Hematopoietic multipotent progenitor cell treated with erythropoietin and hydrocortisone succinate and interleukin-3 and kit ligand, for 8 days (in vitro differentiated cells): ENCODE measurements around the gene CGB7.
"Not testable (repeated sequence)": the region's sequence is repeated elsewhere in the genome, so short reads cannot be mapped to it uniquely, and the experiment has no call there.

Source experiments
- DNase-seq: peaks from one replicate; pipeline ENCODE4 v3.0.0-alpha.2; 2015

CGB7 gene

DNA sequence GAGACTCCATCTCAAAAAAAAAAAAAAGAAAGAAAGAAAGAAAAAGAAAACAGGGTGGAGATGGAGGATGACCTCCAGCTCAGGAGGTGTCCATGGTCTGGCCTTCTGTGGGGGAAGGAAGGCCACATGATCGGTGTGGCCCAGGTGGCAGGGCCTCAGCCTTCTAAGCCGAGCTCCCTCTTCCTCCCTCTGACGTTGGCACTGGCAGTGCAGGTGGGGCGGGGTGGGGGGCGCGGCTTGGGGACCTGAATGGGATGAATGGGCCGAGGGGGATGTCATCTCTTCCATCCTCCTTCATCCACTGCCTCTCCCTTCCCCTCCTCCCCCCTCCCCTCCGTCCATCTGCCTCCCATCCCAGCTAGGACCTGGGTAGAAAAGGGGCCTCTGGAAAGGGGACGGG, 17.8 kb downstream of the CGB7 start:
- not testable (repeated sequence) for DNase-seq

DNA sequence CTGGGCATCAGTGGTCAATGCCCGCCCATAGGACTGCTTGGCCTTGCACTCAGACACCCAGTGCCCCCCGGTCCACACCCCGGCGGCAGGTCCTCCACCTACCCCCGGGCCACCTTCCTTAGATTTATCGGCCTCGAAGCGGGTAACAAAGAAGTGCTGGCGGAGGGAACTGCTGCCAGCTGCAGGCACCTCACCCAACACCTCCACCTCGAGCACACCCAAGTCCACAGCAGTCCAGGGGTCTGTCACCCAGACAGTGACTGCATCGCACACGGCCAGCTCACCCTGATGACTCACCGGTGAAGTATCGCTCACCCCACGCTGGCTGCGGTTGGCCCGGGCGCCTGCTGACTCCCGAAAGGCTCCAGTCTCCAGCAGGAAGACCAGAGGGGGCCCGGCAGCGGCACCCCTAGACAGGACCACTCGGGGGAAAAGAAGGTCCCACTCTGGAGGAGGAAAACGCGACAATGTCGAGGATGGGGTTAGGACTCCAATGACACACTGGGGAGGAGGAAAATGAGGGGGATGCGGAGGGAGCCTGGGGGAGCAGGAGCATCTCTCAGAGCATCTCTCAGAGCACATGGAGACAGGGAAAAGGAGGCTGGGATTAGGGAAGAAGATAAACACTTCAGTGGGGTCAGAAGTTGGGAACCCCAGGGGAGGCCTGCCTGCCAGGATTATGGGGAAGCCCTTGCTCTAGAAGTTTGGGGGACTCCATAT, 18.8 kb downstream of the CGB7 start:
- not testable (repeated sequence) for DNase-seq

DNA sequence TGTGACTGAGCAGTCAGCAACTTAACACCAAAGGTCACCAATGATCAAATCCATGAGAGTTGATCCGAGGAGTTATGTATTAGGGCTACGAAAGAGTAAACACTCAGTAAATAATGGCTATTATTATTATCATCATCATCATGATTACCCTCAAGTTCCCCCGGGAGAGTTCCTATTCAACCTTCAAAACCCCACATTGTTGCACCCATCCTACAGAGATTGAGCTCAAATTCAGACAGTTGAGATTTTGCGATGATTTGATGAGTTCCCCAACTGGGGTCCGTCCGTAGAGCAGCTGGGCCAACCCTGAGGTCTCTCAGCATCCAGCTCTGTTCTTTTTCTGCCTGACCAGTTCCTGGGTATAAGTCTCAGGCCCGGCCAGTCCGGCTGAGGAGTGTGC, 19.4 kb downstream of the CGB7 start:
- not testable (repeated sequence) for DNase-seq

DNA sequence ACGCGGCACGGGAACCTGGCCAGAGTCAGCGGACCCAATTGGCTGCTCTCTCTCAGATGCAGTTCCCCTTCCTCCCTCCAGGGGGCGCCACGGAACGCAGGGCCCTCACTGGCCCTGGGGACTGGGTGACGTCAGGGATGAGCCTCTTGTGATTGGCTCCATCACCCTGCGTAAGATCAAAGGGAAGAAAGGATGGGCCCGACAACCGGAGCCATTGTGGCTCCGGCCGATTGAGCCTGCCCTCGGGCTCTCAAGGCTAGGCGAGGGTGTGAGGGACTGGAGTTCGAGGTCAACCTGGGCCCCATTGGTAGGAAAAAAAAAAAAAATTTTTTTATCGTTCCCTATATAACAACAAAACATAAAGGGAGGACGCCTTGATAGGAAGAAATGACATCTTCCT, 20.7 kb downstream of the CGB7 start, which contains the start of gene CGB1:
TSS of gene CGB1 (minus strand) at position 81 of the 400 bp plus-strand sequence. CDS start 184 bp downstream, outside the sequence.
- peak; percentile 58 for DNase-seq

DNA sequence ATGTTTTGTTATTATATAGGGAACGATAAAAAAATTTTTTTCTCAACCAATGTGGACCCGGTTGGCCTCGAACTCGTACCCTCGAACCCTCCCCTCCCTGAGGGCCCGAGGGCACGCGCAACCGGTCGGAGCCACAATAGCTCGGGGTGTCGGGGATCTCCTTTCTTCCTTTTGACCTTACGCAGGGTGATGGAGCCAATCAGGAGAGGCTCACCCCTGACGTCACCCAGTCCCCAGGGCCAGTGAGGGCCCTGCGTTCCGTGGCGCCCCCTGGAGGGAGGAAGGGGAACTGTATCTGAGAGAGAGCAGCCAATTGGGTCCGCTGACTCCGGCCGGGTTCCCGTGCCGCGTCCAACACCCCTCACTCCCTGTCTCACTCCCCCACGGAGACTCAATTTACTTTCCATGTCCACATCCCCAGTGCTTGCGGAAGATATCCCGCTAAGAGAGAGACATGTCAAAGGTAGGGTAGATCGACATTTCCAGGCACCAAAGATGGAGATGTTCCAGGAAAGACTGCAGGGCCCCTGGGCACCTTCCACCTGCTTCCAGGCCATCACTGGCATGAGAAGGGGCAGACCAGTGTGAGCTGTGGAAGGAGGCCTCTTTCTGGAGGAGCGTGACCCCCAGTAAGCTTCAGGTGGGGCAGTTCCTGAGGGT, 25.8 kb downstream of the CGB7 start, which contains the start of gene CGB2:
TSS of gene CGB2 (plus strand) at position 249 of the 660 bp plus-strand sequence. CDS start at position 455, 206 bp downstream.
- DNase-seq: peak; percentile 75

DNA sequence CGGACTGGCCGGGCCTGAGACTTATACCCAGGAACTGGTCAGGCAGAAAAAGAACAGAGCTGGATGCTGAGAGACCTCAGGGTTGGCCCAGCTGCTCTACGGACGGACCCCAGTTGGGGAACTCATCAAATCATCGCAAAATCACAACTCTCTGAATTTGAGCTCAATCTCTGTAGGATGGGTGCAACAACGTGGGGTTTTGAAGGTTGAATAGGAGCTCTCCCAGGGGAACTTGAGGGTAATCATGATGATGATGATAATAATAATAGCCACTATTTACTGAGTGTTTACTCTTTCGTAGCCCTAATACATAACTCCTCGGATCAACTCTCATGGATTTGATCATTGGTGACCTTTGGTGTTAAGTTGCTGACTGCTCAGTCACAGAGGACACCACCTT, 27.2 kb downstream of the CGB7 start:
- DNase-seq: not testable (repeated sequence)

DNA sequence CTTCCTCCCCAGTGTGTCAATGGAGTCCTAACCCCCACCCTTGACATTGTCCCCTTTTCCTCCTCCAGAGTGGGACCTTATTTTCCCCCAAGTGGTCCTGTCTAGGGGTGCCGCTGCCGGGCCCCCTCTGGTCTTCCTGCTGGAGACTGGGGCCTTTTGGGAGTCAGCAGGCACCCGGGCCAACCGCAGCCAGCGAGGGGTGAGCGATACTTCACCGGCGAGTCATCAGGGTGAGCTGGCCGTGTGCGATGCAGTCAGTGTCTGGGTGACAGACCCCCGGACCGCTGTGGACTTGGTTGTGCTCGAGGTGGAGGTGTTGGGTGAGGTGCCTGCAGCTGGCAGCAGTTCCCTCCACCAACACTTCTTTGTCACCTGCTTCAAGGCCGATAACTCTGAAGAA, 27.8 kb downstream of the CGB7 start:
- DNase-seq: not testable (repeated sequence)

DNA sequence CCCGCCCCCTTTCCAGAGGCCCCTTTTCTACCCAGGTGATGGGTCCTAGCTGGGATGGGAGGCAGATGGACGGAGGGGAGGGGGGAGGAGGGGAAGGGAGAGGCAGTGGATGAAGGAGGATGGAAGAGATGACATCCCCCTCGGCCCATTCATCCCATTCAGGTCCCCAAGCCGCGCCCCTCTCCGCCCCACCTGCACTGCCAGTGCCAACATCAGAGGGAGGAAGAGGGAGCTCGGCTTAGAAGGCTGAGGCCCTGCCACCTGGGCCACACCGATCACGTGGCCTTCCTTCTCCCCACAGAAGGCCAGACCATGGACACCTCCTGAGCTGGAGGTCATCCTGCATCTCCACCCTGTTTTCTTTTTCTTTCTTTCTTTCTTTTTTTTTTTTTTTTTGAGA, 28.9 kb downstream of the CGB7 start:
- DNase-seq: not testable (repeated sequence)

DNA sequence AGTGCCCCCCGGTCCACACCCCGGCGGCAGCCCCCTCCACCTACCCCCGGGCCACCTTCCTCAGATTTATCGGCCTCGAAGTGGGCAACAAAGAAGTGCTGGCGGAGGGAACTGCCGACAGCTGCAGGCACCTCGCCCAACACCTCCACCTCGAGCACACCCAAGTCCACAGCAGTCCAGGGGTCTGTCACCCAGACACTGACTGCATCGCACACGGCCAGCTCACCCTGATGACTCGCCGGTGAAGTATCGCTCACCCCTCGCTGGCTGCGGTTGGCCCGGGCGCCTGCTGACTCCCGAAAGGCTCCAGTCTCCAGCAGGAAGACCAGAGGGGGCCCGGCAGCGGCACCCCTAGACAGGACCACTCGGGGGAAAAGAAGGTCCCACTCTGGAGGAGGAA, 31.9 kb downstream of the CGB7 start:
- not testable (repeated sequence) for DNase-seq

DNA sequence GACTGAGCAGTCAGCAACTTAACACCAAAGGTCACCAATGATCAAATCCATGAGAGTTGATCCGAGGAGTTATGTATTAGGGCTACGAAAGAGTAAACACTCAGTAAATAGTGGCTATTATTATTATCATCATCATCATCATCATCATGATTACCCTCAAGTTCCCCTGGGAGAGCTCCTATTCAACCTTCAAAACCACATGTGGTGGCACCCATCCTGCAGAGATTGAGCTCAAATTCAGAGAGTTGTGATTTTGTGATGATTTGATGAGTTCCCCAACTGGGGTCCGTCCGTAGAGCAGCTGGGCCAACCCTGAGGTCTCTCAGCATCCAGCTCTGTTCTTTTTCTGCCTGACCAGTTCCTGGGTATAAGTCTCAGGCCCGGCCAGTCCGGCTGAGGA, 32.5 kb downstream of the CGB7 start:
- DNase-seq: not testable (repeated sequence)

DNA sequence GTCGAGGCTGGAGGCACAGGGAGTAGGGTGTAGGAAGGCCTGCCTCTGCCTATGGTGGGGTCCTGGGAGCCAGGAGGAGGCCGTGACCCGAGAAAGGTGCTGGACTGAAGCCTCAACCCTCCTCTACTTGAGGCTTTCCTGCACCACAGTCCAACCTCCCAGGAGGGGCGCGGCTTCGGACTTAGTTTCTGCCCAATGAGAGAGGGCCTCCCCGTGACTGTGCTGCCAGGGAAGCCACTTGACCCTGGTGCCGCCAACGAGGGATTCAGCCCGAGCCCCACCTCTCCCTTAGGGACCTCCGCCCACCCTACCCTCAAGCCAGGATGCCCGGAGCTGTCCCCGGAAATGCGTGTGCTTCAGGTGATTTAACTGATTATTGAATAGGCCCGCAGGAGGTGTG, 33.3 kb downstream of the CGB7 start, which contains the start of gene CGB3:
TSS of gene CGB3 (minus strand) at position 101 of the 400 bp plus-strand sequence. CDS start 362 bp downstream, outside the sequence.
- not testable (repeated sequence) for DNase-seq

DNA sequence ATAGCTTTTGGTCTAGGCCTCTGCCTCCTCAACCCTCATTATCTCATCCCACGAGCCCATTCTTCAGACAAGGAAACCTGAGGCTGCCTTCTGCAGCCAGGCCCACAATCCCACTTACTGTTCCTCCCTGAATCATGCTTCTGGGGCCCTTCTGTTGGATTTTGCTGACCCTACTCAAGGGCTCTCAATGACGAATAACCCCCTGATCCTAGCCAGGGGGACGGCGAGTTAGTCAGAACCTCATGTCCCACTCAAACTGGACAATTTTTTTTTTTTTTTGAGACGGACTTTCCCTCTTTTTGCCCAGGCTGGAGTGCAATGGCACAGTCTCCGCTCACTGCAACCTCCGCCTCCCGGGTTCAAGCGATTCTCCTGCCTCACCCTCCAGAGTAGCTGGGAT, 35.4 kb downstream of the CGB7 start:
- DNase-seq: no peak

DNA sequence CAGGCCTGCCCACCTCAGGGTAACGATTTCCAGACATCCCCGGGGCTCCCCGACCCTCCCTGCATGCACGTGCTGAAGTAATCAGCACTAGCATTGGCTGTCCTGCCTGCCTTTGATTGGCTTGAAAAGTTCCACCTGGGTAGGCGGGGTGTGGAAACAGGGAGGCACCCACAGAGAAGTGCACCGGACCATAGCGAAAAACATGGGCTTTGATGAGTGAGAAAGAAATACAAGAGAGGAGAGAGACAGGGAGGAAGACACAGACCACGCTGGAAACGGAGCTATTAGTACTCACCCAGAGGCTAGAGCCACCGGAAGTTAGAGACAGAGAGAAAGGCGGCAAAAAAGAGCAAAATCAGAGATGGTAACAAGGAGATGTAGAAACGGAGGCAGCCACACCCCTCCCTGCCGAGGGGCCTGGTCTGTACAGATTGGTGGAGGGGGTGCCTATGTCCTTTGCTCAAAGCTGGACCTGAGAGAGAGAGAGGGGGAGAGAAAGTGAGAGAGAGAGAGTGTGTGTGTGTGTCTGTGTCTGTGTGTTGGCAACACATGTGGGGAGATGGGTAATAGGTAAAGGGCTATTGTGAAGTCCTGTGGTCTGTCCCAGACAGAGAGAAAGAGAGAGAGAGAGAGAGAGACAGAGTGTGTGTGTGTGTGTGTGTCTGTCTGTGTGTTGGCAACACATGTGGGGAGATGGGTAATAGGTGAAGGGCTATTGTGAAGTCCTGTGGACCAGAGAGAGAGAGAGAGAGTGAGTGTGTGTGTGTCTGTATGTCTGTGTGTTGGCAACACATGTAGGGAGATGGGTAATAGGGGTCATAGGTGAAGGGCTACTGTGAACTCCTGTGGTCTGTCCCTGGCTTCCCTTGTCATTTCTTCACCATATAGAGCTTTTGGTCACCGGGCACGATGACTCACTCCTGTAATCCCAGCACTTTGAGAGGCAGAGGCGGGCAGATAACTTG, 36.3 kb downstream of the CGB7 start:
- no peak for DNase-seq

DNA sequence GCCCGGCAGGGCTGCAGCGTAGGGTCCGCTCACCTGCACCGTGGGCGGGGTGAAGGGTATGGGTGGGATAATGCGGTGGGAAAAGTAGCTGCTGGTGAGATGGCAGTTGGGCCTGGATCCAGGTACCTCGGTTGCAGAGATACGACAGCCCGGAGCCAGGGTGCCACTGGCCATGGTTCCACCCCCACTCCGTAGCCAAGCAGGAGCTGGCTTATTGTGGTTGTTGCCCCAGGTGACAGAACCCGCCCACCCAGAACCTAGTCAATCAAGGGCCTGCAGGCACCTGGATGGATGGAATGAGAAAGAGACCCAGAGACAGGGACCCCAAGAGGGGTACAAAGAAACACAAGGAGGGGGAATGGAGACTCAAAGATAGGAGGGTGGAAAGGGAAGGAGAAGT, 37.2 kb downstream of the CGB7 start:
- no peak for DNase-seq

DNA sequence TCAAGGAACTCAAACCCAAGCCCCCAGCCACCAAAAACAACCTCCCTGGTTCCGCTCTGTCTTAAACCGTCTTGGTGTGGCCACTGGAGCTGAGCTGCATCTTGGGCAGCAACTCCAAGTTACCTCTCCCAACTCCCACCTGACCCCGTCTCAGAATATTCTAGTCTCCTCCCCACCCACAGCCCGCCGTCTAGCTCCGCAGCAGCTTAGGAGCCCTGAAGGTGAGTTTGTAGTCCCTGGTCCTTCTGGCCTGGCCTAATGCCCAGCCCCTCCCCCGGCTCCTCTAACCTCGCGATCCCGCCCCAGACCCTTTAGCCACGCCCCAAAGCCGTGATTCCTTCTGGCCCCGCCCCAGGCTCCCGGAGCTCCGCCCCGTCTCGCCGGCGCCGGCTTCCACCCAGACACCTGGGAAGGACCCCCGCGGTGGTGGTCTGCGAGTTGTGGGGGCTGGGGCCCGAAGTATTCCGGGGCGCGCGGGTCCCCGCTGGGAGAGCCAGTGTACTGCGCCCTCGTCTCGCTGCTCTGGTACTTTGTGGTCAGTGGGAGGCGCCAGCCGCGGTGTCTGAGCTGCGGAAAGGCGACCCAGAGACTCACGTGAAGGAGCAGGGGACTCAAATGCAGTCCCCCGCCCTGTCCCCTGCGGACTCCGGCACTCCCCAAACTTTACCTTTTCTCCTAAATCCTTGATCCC, 38.2 kb downstream of the CGB7 start:
- peak; percentile 16 for DNase-seq

DNA sequence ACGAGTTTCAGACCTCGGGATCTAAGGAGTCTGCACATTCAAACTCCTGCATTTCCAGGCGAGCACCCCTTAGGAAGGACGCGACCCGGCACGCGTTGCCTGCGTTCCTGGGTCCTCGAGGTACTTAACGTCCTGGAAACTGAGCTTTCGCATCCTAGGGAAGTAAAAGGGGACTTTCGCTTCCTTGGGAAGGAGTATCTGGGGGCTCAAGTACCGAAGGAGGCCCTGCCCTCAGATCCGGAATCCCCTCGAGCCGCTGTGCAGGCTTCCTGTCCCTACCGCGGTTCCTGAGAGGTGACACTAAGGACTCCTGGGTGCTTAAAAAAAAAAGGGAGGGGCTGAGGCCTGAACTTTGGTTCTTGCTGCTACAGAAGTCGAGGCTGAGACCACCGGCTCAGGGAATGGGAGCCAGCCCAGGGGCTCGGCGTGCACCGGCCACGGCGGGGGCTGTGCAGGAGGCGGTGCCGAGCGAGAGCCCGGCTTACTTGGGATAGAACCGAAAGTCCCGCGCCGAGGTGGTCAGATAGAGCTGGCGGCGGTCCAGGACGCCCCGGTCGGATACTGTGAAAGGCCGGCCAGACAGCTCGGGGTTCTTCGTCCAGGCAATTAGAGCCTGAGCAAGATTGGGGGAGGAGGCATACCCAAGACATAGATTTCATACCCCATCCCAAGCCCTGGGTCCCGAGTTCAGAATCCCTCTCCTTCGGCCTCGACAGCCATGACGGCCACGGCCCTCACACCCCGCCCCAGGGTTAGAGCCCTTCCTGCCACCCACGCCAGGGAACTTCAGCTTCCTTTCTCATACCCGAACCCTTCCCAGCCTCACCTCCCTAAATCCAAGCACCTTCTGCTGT, 38.9 kb downstream of the CGB7 start:
- DNase-seq: peak; percentile 14

DNA sequence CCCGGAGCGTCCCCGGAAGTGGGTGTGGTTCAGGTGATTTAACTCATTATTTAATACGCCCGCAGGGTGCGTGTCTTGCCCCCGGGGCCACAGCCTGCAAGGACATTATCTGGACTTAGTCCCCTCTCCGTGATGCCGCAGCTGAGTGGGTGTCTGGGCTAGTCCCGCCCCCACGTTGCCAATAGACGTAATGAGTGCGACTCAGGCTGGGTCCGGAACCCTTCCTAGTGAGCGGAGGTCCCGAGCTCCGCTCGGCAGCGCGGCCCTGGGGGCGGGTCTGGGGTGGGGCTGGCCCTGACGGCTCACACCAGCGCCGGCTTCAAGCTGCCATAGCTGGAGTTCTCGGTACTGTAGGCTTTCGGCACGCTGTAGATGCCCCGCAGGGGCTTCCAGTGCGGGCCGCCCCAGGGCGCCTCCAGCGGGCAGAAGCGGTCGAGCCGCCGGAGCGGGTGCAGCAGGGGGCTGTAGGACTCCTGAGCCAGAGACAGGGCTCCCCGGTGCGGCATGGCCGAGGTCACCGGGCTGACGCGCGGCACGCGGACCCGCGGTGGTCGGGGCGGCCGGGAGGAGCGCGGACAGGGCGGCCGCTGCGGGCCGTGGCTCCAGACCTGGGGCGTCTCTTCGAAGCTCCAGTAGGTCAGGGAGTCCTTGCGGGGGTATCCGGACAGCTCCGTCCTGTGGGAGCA, 39.7 kb downstream of the CGB7 start:
- DNase-seq: peak; percentile 62

DNA sequence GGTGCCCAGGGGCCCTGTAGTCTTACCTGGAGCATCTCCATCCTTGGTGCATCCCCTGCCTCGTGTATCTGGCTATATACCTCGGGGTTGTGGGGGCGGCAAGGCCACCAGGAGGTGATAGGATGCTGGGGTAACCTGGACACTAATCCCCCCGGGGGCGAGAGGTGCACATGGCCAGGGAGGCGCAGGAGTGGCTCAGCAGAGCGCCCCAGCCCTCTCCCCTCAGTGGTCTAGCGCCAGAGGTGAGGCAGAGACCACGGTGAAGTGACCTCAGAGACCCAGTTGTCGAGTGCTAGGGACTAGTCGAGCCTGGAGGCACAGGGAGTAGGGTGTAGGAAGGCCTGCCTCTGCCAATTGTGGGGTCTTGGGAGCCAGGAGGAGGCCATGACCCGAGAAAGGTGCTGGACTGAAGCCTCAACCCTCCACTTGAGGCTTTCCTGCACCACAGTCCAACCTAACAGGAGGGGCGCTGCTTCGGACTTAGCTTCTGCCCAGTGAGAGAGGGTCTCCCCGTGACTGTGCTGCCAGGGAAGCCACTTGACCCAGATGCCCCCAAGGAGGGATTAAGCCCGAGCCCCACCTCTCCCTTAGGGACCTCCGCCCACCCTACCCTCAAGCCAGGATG, 40.4 kb downstream of the CGB7 start, which contains the start of gene LHB:
TSS of gene LHB (minus strand) at position 51 of the 625 bp plus-strand sequence. CDS start at position 41, 10 bp downstream.
- DNase-seq: no peak

DNA sequence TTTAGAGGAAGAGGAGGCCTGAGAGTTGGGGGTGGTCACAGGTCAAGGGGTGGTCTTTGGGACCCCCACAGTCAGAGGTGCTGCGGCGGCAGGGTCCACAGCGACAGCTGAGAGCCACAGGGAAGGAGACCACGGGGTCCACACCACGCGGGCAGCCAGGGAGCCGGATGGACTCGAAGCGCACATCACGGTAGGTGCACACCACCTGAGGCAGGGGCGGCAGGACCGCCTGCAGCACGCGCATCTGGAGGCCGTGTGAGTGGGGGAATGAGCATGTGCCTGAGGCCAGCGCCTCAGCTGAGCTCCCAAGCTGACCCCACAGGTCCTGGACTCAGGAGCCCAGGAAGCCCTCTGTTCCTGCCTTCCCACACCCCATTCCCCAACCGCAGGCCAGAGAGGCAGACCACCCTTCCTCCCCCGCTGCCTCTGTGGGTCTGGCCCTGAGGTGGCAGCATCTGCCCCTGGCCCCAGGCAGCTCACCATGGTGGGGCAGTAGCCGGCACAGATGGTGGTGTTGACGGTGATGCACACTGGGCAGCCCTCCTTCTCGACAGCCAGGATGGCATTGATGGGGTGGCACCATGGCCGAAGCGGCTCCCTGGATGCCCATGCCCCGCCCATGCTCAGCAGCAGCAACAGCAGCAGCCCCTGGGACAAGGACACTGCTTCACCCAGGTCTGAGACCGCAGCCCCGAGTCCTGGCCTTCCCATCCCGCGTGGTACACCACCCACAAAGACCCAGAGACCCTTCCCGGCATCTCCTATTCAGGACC, 41.3 kb downstream of the CGB7 start:
- no peak for DNase-seq
